ENCODE measurements around the gene UGT1A7. TPM values are rescaled to one million over a fixed set of nuclear protein-coding genes. Genes with fewer than 3 reads are reported as not detected.

The UGT1A7 gene
- total RNA-seq, 1 donor from 2014 or later, result not detected

GRCh38 chr2:233816334-233816733 is 134.6 kb downstream of the UGT1A7 start:
- Mint-ChIP-seq H3K27me3 (peaks cover 20% of the 10 kb centered on the region), H3K4me1 (no peaks in the 10 kb centered on the region), H3K36me3 (ENCODE audit: low read depth) (no peaks in the 10 kb centered on the region), H3K27ac (no peak overlapping the region), H3K9me3 (no peaks in the 10 kb centered on the region), H3K4me3 (no peak overlapping the region)
- intact Hi-C loops (cut with micrococcal nuclease), result no loop called here
- TF ChIP-seq, protein P1, sequence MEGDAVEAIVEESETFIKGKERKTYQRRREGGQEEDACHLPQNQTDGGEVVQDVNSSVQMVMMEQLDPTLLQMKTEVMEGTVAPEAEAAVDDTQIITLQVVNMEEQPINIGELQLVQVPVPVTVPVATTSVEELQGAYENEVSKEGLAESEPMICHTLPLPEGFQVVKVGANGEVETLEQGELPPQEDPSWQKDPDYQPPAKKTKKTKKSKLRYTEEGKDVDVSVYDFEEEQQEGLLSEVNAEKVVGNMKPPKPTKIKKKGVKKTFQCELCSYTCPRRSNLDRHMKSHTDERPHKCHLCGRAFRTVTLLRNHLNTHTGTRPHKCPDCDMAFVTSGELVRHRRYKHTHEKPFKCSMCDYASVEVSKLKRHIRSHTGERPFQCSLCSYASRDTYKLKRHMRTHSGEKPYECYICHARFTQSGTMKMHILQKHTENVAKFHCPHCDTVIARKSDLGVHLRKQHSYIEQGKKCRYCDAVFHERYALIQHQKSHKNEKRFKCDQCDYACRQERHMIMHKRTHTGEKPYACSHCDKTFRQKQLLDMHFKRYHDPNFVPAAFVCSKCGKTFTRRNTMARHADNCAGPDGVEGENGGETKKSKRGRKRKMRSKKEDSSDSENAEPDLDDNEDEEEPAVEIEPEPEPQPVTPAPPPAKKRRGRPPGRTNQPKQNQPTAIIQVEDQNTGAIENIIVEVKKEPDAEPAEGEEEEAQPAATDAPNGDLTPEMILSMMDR (IDR thresholded peaks at IDR 0.05), result no peak
- ATAC-seq (ENCODE audit: low read depth), result no peak
- no peak for DNase-seq
- POLR2A ChIA-PET, result no interaction called here
- CTCF ChIA-PET, result no interaction called here

DNA sequence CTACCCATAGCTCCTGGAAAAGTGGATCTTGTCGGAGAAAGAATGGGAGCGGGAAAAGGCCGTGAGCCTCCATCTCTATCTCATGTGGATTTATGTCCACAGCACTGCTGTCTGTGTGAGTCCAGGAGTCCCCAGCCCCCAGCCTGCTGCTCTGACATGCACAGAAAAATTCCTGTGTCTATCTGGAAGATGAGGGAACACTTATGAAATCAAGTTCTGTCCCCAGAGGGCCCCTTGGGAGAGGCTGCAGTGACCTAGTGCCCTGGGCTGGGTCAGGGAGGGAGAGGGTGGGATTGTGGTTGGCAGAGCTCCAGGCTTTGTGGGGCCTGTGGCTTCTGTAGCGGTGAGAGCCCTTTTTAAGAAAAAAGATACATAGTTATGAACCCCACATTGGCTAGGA is 135.1 kb downstream of the UGT1A7 start:
- DNase-seq (no peak), ATAC-seq (ENCODE audit: low read depth) (no peak)

DNA sequence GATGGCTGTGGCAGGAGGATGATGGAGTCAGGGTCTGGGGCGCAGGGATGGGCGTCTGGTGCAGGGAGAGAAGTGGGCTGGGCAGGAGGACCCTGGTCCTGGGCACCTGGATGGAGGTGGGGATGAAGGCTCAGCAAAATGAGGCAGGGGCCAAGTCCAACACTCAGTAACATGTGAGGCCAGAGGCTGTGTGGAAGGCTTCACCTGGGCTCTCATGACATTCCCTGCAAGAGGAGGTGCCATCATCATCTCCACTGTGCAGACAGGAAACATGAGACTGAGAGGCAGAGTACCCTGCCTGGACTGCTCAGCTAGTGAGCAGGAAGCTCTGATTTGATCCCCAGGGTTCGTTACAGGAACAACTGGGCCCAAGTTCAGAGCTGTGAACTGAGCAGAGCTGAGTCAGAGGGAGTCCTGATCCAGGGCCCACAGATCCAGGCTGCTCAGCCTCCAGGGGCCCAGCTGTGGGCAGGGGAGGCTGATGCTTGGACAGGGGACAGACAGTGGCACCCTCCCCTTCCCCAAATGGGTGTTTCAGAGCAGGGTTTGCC is 135.7 kb downstream of the UGT1A7 start:
- Mint-ChIP-seq H3K9me3 (no peaks in the 10 kb centered on the region), H3K27ac (no peak overlapping the region), H3K27me3 (peaks cover 20% of the 10 kb centered on the region), H3K4me1 (no peaks in the 10 kb centered on the region), H3K4me3 (no peak overlapping the region), H3K36me3 (ENCODE audit: low read depth) (no peaks in the 10 kb centered on the region)
- ATAC-seq (ENCODE audit: low read depth), result no peak
- DNase-seq, result no peak
- POLR2A ChIA-PET, result no interaction called here
- intact Hi-C loops (cut with micrococcal nuclease), result no loop called here
- CTCF ChIA-PET, result no interaction called here
- TF ChIP-seq, protein P1 (IDR thresholded peaks at IDR 0.05), result no peak

More for the DNA sequence above, 135.1 kb downstream of the UGT1A7 start:
- TF ChIP-seq, protein P1 (IDR thresholded peaks at IDR 0.05), result no peak
- H3K36me3 Mint-ChIP-seq (ENCODE audit: low read depth), result no peaks in the 10 kb centered on the region
- H3K9me3 Mint-ChIP-seq, result no peaks in the 10 kb centered on the region
- no peak overlapping the region for H3K4me3 Mint-ChIP-seq
- intact Hi-C loops (cut with micrococcal nuclease), result no loop called here
- POLR2A ChIA-PET, result no interaction called here
- CTCF ChIA-PET, result no interaction called here
- H3K4me1 Mint-ChIP-seq, result no peaks in the 10 kb centered on the region
- peaks cover 20% of the 10 kb centered on the region for H3K27me3 Mint-ChIP-seq
- no peak overlapping the region for H3K27ac Mint-ChIP-seq

GRCh38 chr2:233817995-233818638 is 136.4 kb downstream of the UGT1A7 start:
- H3K4me3 Mint-ChIP-seq, result no peak overlapping the region
- intact Hi-C loops (cut with micrococcal nuclease), result no loop called here
- no peaks in the 10 kb centered on the region for H3K4me1 Mint-ChIP-seq
- DNase-seq, result no peak
- ChIA-PET CTCF (no interaction called here), POLR2A (no interaction called here)
- no peaks in the 10 kb centered on the region for H3K36me3 Mint-ChIP-seq (ENCODE audit: low read depth)
- H3K27ac Mint-ChIP-seq, result no peak overlapping the region
- ATAC-seq (ENCODE audit: low read depth), result no peak
- TF ChIP-seq, protein P1 (IDR thresholded peaks at IDR 0.05), result no peak
- peaks cover 20% of the 10 kb centered on the region for H3K27me3 Mint-ChIP-seq
- no peaks in the 10 kb centered on the region for H3K9me3 Mint-ChIP-seq

- ChIA-PET CTCF (no interaction called here), POLR2A (no interaction called here)
- Mint-ChIP-seq H3K9me3 (no peaks in the 10 kb centered on the region), H3K27ac (no peak overlapping the region), H3K4me3 (no peak overlapping the region), H3K36me3 (ENCODE audit: low read depth) (no peaks in the 10 kb centered on the region), H3K4me1 (no peaks in the 10 kb centered on the region), H3K27me3 (peaks cover 20% of the 10 kb centered on the region)
- TF ChIP-seq, protein P1 (IDR thresholded peaks at IDR 0.05), result no peak
- DNase-seq (no peak), ATAC-seq (ENCODE audit: low read depth) (no peak)
- intact Hi-C loops (cut with micrococcal nuclease), result no loop called here
These were observed 137.2 kb downstream of the UGT1A7 start for GRCh38 chr2:233818639-233819621.
